Measurements from ENCODE around the gene TNPO3. TPM values are rescaled to one million over a fixed set of nuclear protein-coding genes. Genes with fewer than 3 reads are reported as not detected.

Gene TNPO3
- total and polyA plus RNA-seq, 12 donors: 10.6 to 61.1 (median 41.8) TPM

GRCh38 chr7:128921866-128922440 lies 133.0 kb downstream of the TNPO3 start:
- H3K9me3 ChIP-seq (replicated peaks in 1 of 3): no peaks in the 10 kb centered on the region
- intact Hi-C loops (cut with DNase I): no loop called here
- TF ChIP-seq POLR2A (IDR thresholded peaks at IDR 0.05): no peak
- no peaks in the 10 kb centered on the region for H3K36me3 ChIP-seq (replicated peaks in 1 of 2)
- 65 to 77% (median 71%) methylated on average over 8 to 9 of the region's 9 CpGs for WGBS, 4 donors
- H3K27ac ChIP-seq: no peak overlapping the region
- DNase-seq: no peak
- no peaks in the 10 kb centered on the region for H3K4me1 ChIP-seq (replicated peaks in 1 of 2)
- no peak overlapping the region for H3K4me3 ChIP-seq
- H3K27me3 ChIP-seq: no peaks in the 10 kb centered on the region

GRCh38 chr7:128920913-128921582 lies 133.9 kb downstream of the TNPO3 start:
- Histone ChIP-seq H3K36me3 (replicated peaks in 1 of 2) (no peaks in the 10 kb centered on the region), H3K4me1 (replicated peaks in 1 of 2) (no peaks in the 10 kb centered on the region), H3K27me3 (peaks cover 6% of the 10 kb centered on the region), H3K4me3 (no peak overlapping the region), H3K9me3 (replicated peaks in 1 of 3) (no peaks in the 10 kb centered on the region), H3K27ac (no peak overlapping the region)
- TF ChIP-seq, protein P1, sequence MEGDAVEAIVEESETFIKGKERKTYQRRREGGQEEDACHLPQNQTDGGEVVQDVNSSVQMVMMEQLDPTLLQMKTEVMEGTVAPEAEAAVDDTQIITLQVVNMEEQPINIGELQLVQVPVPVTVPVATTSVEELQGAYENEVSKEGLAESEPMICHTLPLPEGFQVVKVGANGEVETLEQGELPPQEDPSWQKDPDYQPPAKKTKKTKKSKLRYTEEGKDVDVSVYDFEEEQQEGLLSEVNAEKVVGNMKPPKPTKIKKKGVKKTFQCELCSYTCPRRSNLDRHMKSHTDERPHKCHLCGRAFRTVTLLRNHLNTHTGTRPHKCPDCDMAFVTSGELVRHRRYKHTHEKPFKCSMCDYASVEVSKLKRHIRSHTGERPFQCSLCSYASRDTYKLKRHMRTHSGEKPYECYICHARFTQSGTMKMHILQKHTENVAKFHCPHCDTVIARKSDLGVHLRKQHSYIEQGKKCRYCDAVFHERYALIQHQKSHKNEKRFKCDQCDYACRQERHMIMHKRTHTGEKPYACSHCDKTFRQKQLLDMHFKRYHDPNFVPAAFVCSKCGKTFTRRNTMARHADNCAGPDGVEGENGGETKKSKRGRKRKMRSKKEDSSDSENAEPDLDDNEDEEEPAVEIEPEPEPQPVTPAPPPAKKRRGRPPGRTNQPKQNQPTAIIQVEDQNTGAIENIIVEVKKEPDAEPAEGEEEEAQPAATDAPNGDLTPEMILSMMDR (IDR thresholded peaks at IDR 0.05): no peak
- no peak for TF ChIP-seq POLR2A (IDR thresholded peaks at IDR 0.05)
- intact Hi-C loops (cut with DNase I): no loop called here
- DNase-seq: no peak
- WGBS, 4 donors: 56 to 61% (median 56%) methylated on average over 13 of the region's 13 CpGs

- no peaks in the 10 kb centered on the region for H3K4me1 ChIP-seq (replicated peaks in 1 of 2)
- DNase-seq: no peak
- intact Hi-C loops (cut with DNase I): no loop called here
Observed at GRCh38 chr7:128919881-128920799, 134.8 kb downstream of the TNPO3 start.

GRCh38 chr7:128919241-128919640 lies 135.7 kb downstream of the TNPO3 start:
- TF ChIP-seq POLR2A (IDR thresholded peaks at IDR 0.05): no peak
- TF ChIP-seq, protein P1 (IDR thresholded peaks at IDR 0.05): no peak
- Histone ChIP-seq H3K4me1 (replicated peaks in 1 of 2) (no peaks in the 10 kb centered on the region), H3K9me3 (replicated peaks in 1 of 3) (no peaks in the 10 kb centered on the region), H3K4me3 (no peak overlapping the region), H3K27ac (no peak overlapping the region), H3K27me3 (peaks cover 16% of the 10 kb centered on the region), H3K36me3 (replicated peaks in 1 of 2) (no peaks in the 10 kb centered on the region)
- DNase-seq: no peak
- intact Hi-C loops (cut with DNase I): no loop called here
- WGBS, 4 donors: 76 to 82% (median 80%) methylated on average over 6 of the region's 6 CpGs

More at GRCh38 chr7:128919881-128920799, 134.8 kb downstream of the TNPO3 start:
- Histone ChIP-seq H3K27me3 (peaks cover 15% of the 10 kb centered on the region), H3K4me3 (no peak overlapping the region), H3K36me3 (replicated peaks in 1 of 2) (no peaks in the 10 kb centered on the region), H3K9me3 (replicated peaks in 1 of 3) (no peaks in the 10 kb centered on the region), H3K27ac (no peak overlapping the region)
- WGBS, 4 donors: 59 to 68% (median 64%) methylated on average over 14 of the region's 14 CpGs
- TF ChIP-seq POLR2A (IDR thresholded peaks at IDR 0.05): no peak
- TF ChIP-seq, protein P1 (IDR thresholded peaks at IDR 0.05): no peak

Data from adrenal gland (tissue), 12 donors.